Measurements from ENCODE around the gene ASXL1. TPM values are rescaled to one million over a fixed set of nuclear protein-coding genes. Genes with fewer than 3 reads are reported as not detected.
A peak's percentile ranks its signal among the peaks of the same experiment; 100 is the strongest.

The ASXL1 gene
- total and polyA plus RNA-seq, 9 of the 15 experiments (the other 6 are each of a cell fraction or from before 2014, with no cell fraction given) = 6.5 to 65.3 (median 32.3) TPM

GRCh38 chr20:32397567-32398084 lies 39.5 kb downstream of the ASXL1 start (continued):
- TF ChIP-seq RREB1 (CRISPR knock-in tag; IDR thresholded peaks at IDR 0.05) (no peak), TCF15 (CRISPR knock-in tag; IDR thresholded peaks at IDR 0.05) (no peak), ZNF79 (CRISPR knock-in tag; IDR thresholded peaks at IDR 0.05; ENCODE audit: low read depth) (peak; percentile 53; the same call in 1 of the 2 replicates), ZNF644 (tag; IDR thresholded peaks at IDR 0.05; ENCODE audit: low read depth) (peak; percentile 78), MTA2 (IDR thresholded peaks at IDR 0.05; ENCODE audit: low read depth) (peak; percentile 63), RBM14 (IDR thresholded peaks at IDR 0.05; ENCODE audit: borderline replicate concordance, insufficient read depth, low read depth, low read length) (no peak), MEIS2 (IDR thresholded peaks at IDR 0.05; ENCODE audit: partially characterized antibody) (peak; percentile 65), SREBF2 (CRISPR knock-in tag; IDR thresholded peaks at IDR 0.05) (no peak), JUNB (CRISPR knock-in tag; conservative IDR thresholded peaks at IDR 0.05) (no peak), ZNF224 (CRISPR knock-in tag; IDR thresholded peaks at IDR 0.05) (no peak), MYNN (IDR thresholded peaks at IDR 0.05) (no peak), MYNN (CRISPR knock-in tag; IDR thresholded peaks at IDR 0.05) (no peak), TEAD2 (tag; IDR thresholded peaks at IDR 0.05) (no peak), ZNF512 (tag; IDR thresholded peaks at IDR 0.05) (no peak), SMC3 (conservative IDR thresholded peaks at IDR 0.05; ENCODE audit: insufficient read depth, low read depth, low read length) (no peak), HEY1 (CRISPR knock-in tag; IDR thresholded peaks at IDR 0.05; ENCODE audit: borderline replicate concordance) (no peak), KLF16 (IDR thresholded peaks at IDR 0.05) (no peak), ZNF77 (CRISPR knock-in tag; IDR thresholded peaks at IDR 0.05) (no peak), RNF2 (IDR thresholded peaks at IDR 0.05) (peak; percentile 65; the same call in 1 of the 2 replicates), DEAF1 (CRISPR knock-in tag; IDR thresholded peaks at IDR 0.05) (0 out of 2 replicates have a peak, but pooled peaks have one; percentile 3)
